NAMALWA (cell line): ENCODE measurements around the gene ARHGAP26.

ENCODE experiments used
- DNase-seq: peaks from one replicate; pipeline ENCODE4 v3.0.0-alpha.2; 2015; ENCODE audit warnings: low spot score

The ARHGAP26 gene

GRCh38 chr5:142829801-142830220 lies 59.6 kb downstream of the ARHGAP26 start:
- DNase-seq: no peak

- DNase-seq: no peak
Observed at GRCh38 chr5:142830241-142831008, 60.2 kb downstream of the ARHGAP26 start.

GRCh38 chr5:142831009-142831383 lies 60.8 kb downstream of the ARHGAP26 start:
- no peak for DNase-seq

GRCh38 chr5:142832263-142832662 lies 62.1 kb downstream of the ARHGAP26 start:
- no peak for DNase-seq

GRCh38 chr5:142833517-142834449 lies 63.6 kb downstream of the ARHGAP26 start:
- no peak for DNase-seq

GRCh38 chr5:142834504-142834903 lies 64.3 kb downstream of the ARHGAP26 start:
- no peak for DNase-seq

- no peak for DNase-seq
Observed at GRCh38 chr5:142835540-142835939, 65.4 kb downstream of the ARHGAP26 start.

GRCh38 chr5:142836048-142836447 lies 65.9 kb downstream of the ARHGAP26 start:
- DNase-seq: no peak

GRCh38 chr5:142837081-142837725 lies 67.0 kb downstream of the ARHGAP26 start:
- DNase-seq: no peak

- no peak for DNase-seq
Observed at GRCh38 chr5:142838845-142839244, 68.7 kb downstream of the ARHGAP26 start.

- DNase-seq: no peak
Observed at GRCh38 chr5:142839711-142840346, 69.7 kb downstream of the ARHGAP26 start.

GRCh38 chr5:142840575-142840974 lies 70.4 kb downstream of the ARHGAP26 start:
- no peak for DNase-seq

GRCh38 chr5:142841511-142842265 lies 71.5 kb downstream of the ARHGAP26 start:
- no peak for DNase-seq

- no peak for DNase-seq
Observed at GRCh38 chr5:142842994-142843905, 73.1 kb downstream of the ARHGAP26 start.

GRCh38 chr5:142844866-142845265 lies 74.7 kb downstream of the ARHGAP26 start:
- no peak for DNase-seq

- DNase-seq: peak; percentile 21
Observed at GRCh38 chr5:142845402-142845921, 75.3 kb downstream of the ARHGAP26 start.

GRCh38 chr5:142845954-142846398 lies 75.8 kb downstream of the ARHGAP26 start:
- DNase-seq: peak; percentile 5

- peak; percentile 14 for DNase-seq
Observed at GRCh38 chr5:142846406-142846805, 76.2 kb downstream of the ARHGAP26 start.

- DNase-seq: no peak
Observed at GRCh38 chr5:142847898-142848790, 78.0 kb downstream of the ARHGAP26 start.
